NCI-H69 (cell line): ENCODE results near the gene PACS1.

ENCODE experiments used
- DNase-seq: peaks from one replicate; lab custom pipeline; 2025; lab: John Stamatoyannopoulos, UW

The PACS1 gene

DNA sequence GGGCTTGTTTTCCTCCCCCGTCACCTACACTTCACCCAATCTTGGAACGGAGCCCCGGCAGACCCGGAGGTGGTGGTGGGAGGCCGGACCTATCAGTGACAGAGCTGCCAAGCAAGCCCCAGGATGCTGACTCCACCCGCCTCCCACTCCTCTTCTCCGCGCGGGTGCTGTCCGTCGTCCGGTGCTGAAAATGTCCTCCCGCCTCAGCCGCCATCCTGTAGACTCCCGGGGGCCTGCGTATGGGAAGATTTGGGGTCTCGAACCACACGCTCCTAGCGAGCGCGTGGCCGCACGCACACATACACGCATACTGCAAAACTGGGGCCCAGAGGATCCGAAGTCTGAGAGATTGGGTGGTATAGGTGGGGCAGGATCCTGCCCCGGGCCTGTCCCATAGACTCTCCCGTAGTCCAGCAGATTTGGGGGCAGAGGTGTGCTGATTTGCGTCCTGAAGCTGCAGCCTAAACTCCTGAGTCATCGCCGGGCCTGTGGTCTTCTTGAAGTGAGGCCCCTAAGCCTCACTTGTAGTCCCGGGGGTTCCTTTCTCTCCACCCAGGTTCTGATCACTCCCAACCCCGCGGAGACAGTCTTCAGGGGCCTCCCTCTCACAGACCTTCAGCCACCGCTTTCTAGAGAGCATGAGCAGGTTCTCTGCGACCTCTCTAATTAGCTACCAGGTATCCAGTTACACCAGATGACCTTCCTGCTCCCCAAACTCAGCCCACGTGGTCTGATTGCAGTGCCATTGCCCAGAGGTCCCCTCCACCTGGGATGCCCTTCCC, 219.7 kb downstream of the PACS1 start:
- peak; percentile 91 for DNase-seq

GRCh38 chr11:66290330-66290621, 220.2 kb downstream of the PACS1 start:
- DNase-seq: no peak

- DNase-seq: no peak
Observed at GRCh38 chr11:66291303-66291705, 221.2 kb downstream of the PACS1 start.

DNA sequence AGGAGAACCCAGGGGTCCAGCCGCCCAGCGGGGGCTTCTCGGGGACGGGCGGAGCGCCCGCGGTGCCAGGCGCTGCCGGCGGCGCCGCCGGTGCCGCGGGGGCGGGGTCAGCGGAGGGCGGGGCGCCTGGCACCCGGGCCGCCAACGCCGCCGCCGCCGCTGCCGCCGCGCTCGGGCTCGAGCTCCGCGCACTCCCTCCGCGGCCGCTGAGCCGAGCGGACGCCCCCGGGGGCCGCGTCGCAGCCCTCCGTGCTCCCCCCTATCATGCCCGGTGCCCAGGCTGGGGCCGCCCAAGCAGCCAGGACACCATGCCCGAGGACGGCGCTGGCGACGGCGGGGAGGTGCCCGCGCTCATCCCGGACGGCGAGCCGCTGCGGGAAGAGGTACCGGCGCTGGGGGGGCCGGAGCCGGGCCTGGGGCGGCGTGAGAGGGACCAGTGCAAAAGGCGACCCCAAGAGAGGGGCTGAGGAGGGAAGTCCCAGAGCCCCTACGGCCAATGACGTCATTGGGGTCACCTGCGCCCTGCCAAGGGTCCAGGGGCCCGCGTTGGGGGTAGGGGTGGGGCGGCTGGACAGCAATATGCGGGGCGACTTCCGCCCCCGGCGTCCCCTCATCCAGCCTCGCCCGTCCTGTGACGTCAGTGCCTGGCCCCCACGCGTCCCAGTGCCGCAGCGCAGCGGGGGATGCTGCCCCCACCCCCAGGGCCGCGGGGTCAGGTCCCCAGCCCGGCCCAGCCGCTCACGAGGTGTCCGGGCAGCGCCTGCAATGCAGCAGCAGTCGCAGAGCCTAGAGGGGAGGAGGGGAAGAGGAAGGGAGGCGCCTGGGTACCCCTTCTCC, 221.9 kb downstream of the PACS1 start, which contains the start of gene TMEM151A:
TSS of gene TMEM151A (plus strand) at position 189 of the 837 bp plus-strand sequence. CDS start at position 309, 120 bp downstream.
- DNase-seq: peak; percentile 75

DNA sequence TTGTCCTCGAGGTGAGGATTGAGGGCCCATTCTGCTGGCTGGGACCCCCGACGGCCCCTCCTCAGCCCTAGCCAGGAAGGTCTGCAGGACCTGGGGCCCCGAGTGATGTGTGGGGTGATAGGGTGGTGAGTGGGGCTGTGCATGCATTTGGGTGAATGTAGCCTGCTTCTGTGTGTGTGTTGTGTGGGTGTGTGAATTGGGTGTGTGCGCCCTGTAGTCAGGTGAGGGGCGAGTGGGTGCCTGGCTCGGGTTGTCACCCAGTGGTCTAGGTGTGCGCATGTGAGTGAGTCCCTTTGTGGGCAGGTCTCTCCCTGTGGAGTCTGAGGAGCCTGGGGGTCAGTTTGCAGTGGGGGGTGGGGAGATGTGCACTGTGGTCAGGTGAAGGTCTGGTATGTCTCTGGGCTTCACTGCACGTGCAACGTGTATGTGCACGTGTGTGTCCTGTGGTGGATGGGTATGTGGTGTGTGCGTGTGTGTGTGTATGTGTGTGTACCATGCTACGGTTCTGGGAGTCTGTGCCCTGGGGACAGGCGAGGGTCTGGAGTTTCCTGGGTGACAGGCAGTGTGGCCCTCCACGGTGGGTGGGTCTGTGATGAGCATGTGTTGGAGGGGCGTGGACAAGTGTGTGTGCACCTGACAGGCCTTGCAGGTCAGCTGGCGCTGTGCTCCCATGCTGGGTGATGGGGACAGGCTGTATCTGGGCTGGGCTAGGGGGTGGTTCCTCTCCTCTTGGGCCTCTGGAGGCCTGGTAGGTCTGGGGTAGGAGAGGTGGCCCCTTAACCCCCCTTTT, 222.7 kb downstream of the PACS1 start:
- peak; percentile 52 for DNase-seq

- DNase-seq: no peak
Observed at GRCh38 chr11:66293352-66293751, 223.3 kb downstream of the PACS1 start.

DNA sequence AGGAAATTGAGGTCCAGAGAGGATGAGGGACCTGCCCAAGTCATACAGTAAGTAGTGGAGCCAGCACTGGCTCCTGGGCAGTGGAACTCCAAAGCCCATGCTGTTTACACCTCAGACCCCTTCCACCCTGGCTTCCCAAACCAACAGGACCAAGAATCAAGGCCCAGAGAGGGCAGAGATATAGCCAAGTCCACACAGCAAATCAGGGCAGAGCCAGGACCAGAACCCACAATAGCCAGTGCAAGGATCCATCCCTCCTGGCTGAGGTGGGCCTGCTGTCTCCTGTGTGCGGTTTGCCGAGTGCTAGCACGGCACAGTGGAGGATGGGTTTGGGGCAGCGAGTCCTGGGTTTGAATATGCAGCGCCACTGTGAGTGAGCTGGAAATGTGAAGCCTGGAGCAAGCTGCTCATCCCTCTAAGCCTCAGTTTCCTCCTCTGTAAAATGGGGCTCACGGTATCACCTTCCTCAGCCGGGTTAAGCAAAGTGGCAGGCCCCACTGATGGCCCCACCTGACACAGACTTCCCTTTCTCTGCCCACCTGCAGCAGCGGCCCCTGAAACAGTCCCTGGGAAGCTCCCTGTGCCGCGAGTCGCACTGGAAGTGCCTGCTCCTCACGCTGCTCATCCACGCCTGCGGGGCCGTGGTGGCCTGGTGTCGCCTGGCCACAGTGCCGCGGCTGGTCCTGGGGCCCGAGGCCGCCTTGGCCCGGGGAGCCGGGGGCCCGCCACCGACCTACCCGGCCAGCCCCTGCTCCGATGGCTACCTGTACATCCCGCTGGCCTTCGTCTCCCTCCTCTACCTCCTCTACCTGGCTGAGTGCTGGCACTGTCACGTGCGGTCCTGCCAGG, 223.9 kb downstream of the PACS1 start:
- no peak for DNase-seq
